Urothelium cell line (cell line): Measurements from ENCODE around the gene VAT1.
"Not testable (repeated sequence)": the region's sequence is repeated elsewhere in the genome, so short reads cannot be mapped to it uniquely, and the experiment has no call there.

ENCODE experiments used
- DNase-seq: peaks from one replicate; pipeline ENCODE4 v3.0.0; 2011; ENCODE audit warnings: low spot score, mixed read lengths
- FAIRE-seq: peaks from 2 replicates; lab custom pipeline; 2011; peaks lifted over from hg19 to GRCh38; lab: Jason Lieb, UNC

The VAT1 gene

DNA sequence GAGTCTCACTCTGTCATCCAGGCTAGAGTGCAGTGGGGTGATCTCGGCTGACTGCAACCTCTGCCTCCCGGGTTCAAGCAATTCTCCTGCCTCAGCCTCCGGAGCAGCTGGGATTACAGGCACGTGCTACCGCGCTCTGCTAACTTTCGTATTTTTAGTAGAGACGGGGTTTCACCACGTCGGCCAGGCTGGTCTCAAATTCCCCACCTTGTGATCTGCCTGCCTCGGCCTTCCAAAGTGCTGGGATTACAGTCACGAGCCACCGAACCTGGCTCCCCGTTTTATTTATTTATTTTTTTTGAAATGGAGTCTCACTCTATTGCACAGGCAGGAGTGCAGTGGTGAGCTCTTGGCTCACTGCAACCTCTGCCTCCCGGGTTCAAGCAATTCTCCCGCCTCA, 46.5 kb downstream of the VAT1 start:
- not testable (repeated sequence) for DNase-seq, FAIRE-seq

DNA sequence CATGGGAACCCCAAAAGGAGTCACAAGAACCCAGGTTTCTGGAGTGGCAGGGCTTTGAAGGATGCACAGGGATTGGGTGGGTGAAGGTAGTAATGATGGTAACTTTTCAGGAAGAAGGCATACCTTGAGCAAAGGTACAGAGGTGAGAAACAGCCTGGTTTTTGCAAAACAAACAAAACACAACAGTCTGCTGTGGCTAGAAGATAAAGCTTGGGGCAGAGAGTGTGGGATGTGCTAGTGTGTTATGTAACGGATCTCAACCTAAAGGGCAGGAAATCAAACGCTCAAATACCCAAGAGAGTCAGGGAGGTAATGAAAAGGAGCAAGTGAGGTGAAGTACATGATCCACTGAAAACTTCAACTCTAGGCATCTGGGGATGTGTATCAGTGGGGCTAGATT, 46.9 kb downstream of the VAT1 start:
- DNase-seq, result no peak
- no peak for FAIRE-seq

DNA sequence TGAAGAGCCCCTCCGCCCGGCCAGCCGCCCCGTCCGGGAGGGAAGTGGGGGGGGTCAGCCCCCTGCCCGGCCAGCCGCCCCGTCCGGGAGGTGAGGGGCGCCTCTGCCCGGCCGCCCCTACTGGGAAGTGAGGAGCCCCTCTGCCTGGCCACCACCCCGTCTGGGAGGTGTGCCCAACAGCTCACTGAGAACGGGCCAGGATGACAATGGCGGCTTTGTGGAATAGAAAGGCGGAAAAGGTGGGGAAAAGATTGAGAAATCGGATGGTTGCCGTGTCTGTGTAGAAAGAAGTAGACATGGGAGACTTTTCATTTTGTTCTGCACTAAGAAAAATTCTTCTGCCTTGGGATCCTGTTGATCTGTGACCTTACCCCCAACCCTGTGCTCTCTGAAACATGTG, 48.9 kb downstream of the VAT1 start:
- not testable (repeated sequence) for DNase-seq, FAIRE-seq

GRCh38 chr17:42971589-42971988, 50.6 kb downstream of the VAT1 start:
- no peak for FAIRE-seq

GRCh38 chr17:42969001-42969581, 53.1 kb downstream of the VAT1 start:
- FAIRE-seq, result no peak
- DNase-seq, result no peak

More at GRCh38 chr17:42971589-42971988, 50.6 kb downstream of the VAT1 start:
- DNase-seq, result no peak

DNA sequence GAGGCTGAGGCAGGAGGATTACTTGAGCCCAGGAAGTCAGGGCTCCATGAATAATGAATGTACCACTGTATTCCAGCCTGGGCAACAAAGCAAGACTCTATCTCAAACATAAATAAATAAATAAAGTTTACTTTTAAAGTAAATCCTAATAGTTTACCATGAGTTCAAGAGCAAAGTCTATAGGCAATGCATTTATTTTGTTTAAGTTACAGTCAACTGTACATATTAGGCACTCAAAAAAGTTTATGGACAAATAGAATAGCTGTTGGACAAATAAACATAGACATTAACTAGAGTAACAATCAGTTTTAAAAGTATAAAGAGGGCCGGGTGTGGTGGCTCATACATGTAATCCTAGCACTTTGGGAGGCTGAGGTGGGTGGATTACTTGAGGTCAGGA, 54.3 kb downstream of the VAT1 start:
- DNase-seq (no peak), FAIRE-seq (no peak)
